ENCODE results near the gene SLC25A41. TPM values are rescaled to one million over a fixed set of nuclear protein-coding genes. Genes with fewer than 3 reads are reported as not detected.

The SLC25A41 gene
- total and polyA plus RNA-seq, 2 of the 8 experiments (the other 6 are each of a cell fraction or from before 2014, with no cell fraction given), result 0.50 TPM; not detected in 1

DNA sequence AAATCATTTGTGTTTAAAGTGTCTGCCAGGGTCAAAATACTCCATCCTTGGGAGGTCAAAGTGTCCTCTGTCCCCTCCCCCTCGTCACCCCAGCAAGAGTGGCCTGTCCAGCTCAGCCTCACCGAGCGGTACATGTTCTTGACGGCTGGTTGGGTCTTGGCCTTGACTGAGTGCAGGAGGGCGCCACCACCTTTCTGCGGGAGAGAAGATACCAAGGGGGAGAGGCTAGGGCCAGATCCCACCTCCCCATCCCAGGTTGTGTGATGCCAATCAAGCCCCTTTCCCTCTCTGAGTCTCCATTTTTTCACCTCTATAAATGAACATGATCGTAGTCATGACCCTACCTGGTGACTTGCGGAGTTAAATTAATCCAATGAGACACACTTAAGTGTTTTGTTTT lies 36.6 kb upstream of the SLC25A41 start:
- Histone ChIP-seq H2BK15ac (ENCODE audit: low read length) (no peak overlapping the region), H3K9ac (replicated peaks in 1 of 4; ENCODE audit: extremely low read depth in 1 of 4, low read depth in 3 of 4, low read length in 3 of 4) (no peak overlapping the region), H2AFZ (ENCODE audit: low read length) (no peak overlapping the region), H2BK120ac (replicated peaks; ENCODE audit: low read depth, low read length) (no peak overlapping the region), H3K23me2 (ENCODE audit: low read depth, low read length) (peaks cover 2% of the 10 kb centered on the region; the same call in 1 of the 2 replicates), H3K4me1 (replicated peaks in 1 of 4; ENCODE audit: control insufficient read depth in 3 of 4, insufficient read depth in 4 of 4, low read length in 3 of 4) (peaks cover 0 to 7% (median 2%) of the 10 kb centered on the region in 4 experiments; a peak in 4 of 7 replicates), H2BK20ac (ENCODE audit: low read length) (no peak overlapping the region), H3K23ac (ENCODE audit: insufficient read length) (no peak overlapping the region), H4K91ac (replicated peaks; ENCODE audit: insufficient read length, low read length) (no peak overlapping the region), H4K20me1 (replicated peaks in 1 of 2; ENCODE audit: control insufficient read depth in 1 of 2, insufficient read depth in 2 of 2, low read length in 2 of 2) (peaks cover 0 to 12% of the 10 kb centered on the region in 2 experiments), H3K56ac (replicated peaks; ENCODE audit: insufficient read length, low read depth, low read length) (no peak overlapping the region), H2AK5ac (ENCODE audit: low read depth, low read length) (no peak overlapping the region), H3K4me2 (ENCODE audit: insufficient read depth in 1 of 2, low read depth in 2 of 2, low read length in 2 of 2) (no peak overlapping the region), H4K5ac (ENCODE audit: insufficient read length, low read depth, low read length) (no peak overlapping the region), H2BK12ac (ENCODE audit: low read depth, low read length) (no peak overlapping the region), H2BK5ac (ENCODE audit: low read depth, low read length) (no peak overlapping the region), H3K14ac (ENCODE audit: insufficient read length) (no peak overlapping the region), H3K79me1 (ENCODE audit: low read depth, low read length) (no peaks in the 10 kb centered on the region; the same call in 1 of the 2 replicates), H3K27me3 (replicated peaks in 1 of 4; ENCODE audit: control insufficient read depth in 3 of 4, extremely low read depth in 1 of 4, insufficient read depth in 3 of 4, low read length in 3 of 4) (peaks cover 0 to 8% (median 6%) of the 10 kb centered on the region in 4 experiments; a peak in 6 of 7 replicates), H3K4me3 (ENCODE audit: extremely low read depth in 1 of 4, insufficient read depth in 2 of 4, low read depth in 3 of 4, low read length in 4 of 4) (no peak overlapping the region), H3K18ac (ENCODE audit: extremely low read depth, low read length) (no peak overlapping the region), H3K79me2 (ENCODE audit: control insufficient read depth in 1 of 2, insufficient read depth in 2 of 2, low read length in 2 of 2) (peaks cover 0 to 5% of the 10 kb centered on the region in 2 experiments; a peak in 2 of 4 replicates), H3K27ac (ENCODE audit: low read depth, low read length) (no peak overlapping the region), H4K8ac (ENCODE audit: extremely low read depth, insufficient read depth, low read length) (no peak overlapping the region), H3K36me3 (ENCODE audit: control insufficient read depth in 2 of 4, insufficient read depth in 4 of 4, low read length in 3 of 4) (peaks cover 0 to 8% (median 3%) of the 10 kb centered on the region in 4 experiments; a peak in 2 of 8 replicates), H3K4ac (replicated peaks; ENCODE audit: insufficient read length, low read depth, low read length) (no peak overlapping the region), H3K9me3 (ENCODE audit: insufficient read depth in 2 of 2, low read depth in 1 of 2, low read length in 1 of 2) (no peaks in the 10 kb centered on the region)
- TF ChIP-seq CHD1 (IDR thresholded peaks at IDR 0.05; ENCODE audit: low read depth, low read length) (no peak), RNF2 (IDR thresholded peaks at IDR 0.05; ENCODE audit: borderline replicate concordance, low read depth, low read length, missing control alignments, poor library complexity, severe bottlenecking) (no peak)
- TF ChIP-seq, protein P1, sequence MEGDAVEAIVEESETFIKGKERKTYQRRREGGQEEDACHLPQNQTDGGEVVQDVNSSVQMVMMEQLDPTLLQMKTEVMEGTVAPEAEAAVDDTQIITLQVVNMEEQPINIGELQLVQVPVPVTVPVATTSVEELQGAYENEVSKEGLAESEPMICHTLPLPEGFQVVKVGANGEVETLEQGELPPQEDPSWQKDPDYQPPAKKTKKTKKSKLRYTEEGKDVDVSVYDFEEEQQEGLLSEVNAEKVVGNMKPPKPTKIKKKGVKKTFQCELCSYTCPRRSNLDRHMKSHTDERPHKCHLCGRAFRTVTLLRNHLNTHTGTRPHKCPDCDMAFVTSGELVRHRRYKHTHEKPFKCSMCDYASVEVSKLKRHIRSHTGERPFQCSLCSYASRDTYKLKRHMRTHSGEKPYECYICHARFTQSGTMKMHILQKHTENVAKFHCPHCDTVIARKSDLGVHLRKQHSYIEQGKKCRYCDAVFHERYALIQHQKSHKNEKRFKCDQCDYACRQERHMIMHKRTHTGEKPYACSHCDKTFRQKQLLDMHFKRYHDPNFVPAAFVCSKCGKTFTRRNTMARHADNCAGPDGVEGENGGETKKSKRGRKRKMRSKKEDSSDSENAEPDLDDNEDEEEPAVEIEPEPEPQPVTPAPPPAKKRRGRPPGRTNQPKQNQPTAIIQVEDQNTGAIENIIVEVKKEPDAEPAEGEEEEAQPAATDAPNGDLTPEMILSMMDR (IDR thresholded peaks at IDR 0.05; ENCODE audit: control extremely low read depth in 1 of 3, insufficient read depth in 1 of 3, low read depth in 1 of 3, low read length in 3 of 3), result peak in 2 of 3 experiments; percentile 10 to 25; a peak in 2 of 4 replicates
- TF ChIP-seq, protein P2, sequence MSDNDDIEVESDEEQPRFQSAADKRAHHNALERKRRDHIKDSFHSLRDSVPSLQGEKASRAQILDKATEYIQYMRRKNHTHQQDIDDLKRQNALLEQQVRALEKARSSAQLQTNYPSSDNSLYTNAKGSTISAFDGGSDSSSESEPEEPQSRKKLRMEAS (IDR thresholded peaks at IDR 0.05), result no peak
- 75% methylated on average over 8 of the region's 8 CpGs; no CpG with 5 or more reads in 1 of the 2 experiments for WGBS, 2 experiments (ENCODE audit: extremely low coverage in 1 of 2, insufficient coverage in 1 of 2, insufficient read length in 1 of 2, insufficient replicate concordance in 2 of 2, low coverage in 1 of 2, low lambda C conversion rate in 2 of 2, missing lambda C conversion rate in 1 of 2)
- ChIA-PET POLR2A (ENCODE audit: partially characterized antibody) (interaction anchor here (1.1 kb wide), 1 partner anchor 47 kb away, joined by 3 read pairs; no protein-coding TSS in a partner anchor), CTCF (ENCODE audit: partially characterized antibody) (interaction anchor here (0.8 to 1.3 kb wide), 4 partner anchors 12 to 36 kb away, joined by 3 to 4 read pairs (median 4); no protein-coding TSS in a partner anchor)
- DNase-seq (ENCODE audit: low read depth in 1 of 2, low spot score in 2 of 2) (no peak), FAIRE-seq (no peak)

Data from H1 (cell line).